ENCODE results near the gene SLCO2B1. TPM values are rescaled to one million over a fixed set of nuclear protein-coding genes. Genes with fewer than 3 reads are reported as not detected.

SLCO2B1 gene
- total RNA-seq, 1 experiment from 2014 or later: not detected

GRCh38 chr11:75141166-75141565, 9.7 kb upstream of the SLCO2B1 start:
- DNase-seq: no peak
- Histone ChIP-seq H3K36me3 (ENCODE audit: insufficient read depth, low read length) (no peaks in the 10 kb centered on the region), H3K4me1 (ENCODE audit: low read length) (peaks cover 35% of the 10 kb centered on the region), H3K9ac (ENCODE audit: low read length) (no peak overlapping the region; the same call in 1 of the 2 replicates), H4K20me1 (ENCODE audit: insufficient read depth, low read depth, low read length) (no peaks in the 10 kb centered on the region), H3K27me3 (ENCODE audit: low read length) (no peaks in the 10 kb centered on the region), H3K9me2 (replicated peaks; ENCODE audit: insufficient read depth, low read length) (no peaks in the 10 kb centered on the region), H3K9me3 (ENCODE audit: low read length) (no peaks in the 10 kb centered on the region), H2AFZ (ENCODE audit: low read length) (no peak overlapping the region), H3K27ac (ENCODE audit: low read length) (peak overlapping the region; percentile 33; the same call in 1 of the 2 replicates), H3K4me2 (ENCODE audit: low read depth, low read length, poor library complexity, severe bottlenecking) (peak overlapping the region; percentile 31), H3K4me3 (ENCODE audit: low read length) (peak overlapping the region; percentile 16; the same call in 1 of the 2 replicates), H3K79me2 (ENCODE audit: low read length) (no peaks in the 10 kb centered on the region)

DNA sequence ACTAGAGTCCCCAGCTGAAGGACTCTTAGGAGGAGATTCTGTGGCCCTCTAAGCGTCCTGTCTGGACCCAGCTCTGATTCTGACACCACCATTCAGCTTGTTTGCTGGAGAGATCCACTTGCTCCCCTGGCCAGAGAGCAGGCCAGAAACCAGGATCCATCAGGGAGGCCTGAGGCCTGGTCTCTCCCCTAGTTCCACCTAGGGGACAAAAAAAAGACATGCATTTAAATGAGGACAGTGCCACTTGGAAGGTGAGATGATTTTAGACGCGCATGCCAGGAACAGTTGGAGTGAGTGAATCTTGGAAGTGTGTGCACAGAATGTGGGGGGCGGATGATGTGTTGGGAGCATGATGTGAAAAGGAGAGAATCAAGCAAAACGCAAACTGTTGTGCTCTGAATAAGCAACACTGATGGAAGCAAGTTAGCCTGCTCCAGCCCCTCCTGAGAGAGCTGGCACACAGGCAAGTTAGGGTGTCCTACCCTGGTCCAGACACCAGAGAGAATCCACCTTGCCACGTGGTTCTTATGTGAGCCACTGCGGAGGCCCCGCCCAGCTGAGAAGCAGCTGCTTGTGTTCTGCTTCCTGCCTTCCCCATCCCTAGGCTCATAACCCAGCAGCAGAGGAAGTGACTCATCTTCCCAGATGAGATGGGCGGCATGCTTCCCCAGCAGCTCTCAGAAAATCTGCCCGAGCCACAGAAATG, 8.0 kb upstream of the SLCO2B1 start:
- peak overlapping the region; percentile 23; the same call in 1 of the 2 replicates for H2AFZ ChIP-seq (ENCODE audit: low read length)
- H3K79me2 ChIP-seq (ENCODE audit: low read length): no peaks in the 10 kb centered on the region
- H3K27ac ChIP-seq (ENCODE audit: low read length): peak overlapping the region; percentile 16; the same call in 1 of the 2 replicates
- H3K4me2 ChIP-seq (ENCODE audit: low read depth, low read length, poor library complexity, severe bottlenecking): peak overlapping the region; percentile 5
- DNase-seq: peak; percentile 77
- no peaks in the 10 kb centered on the region for H3K27me3 ChIP-seq (ENCODE audit: low read length)
- H3K9ac ChIP-seq (ENCODE audit: low read length): peak overlapping the region; percentile 2; the same call in 1 of the 2 replicates
- H3K9me3 ChIP-seq (ENCODE audit: low read length): no peaks in the 10 kb centered on the region
- H3K36me3 ChIP-seq (ENCODE audit: insufficient read depth, low read length): no peaks in the 10 kb centered on the region
- peaks cover 35% of the 10 kb centered on the region for H3K4me1 ChIP-seq (ENCODE audit: low read length)
- no peak overlapping the region for H3K4me3 ChIP-seq (ENCODE audit: low read length)
- no peaks in the 10 kb centered on the region for H3K9me2 ChIP-seq (replicated peaks; ENCODE audit: insufficient read depth, low read length)
- no peaks in the 10 kb centered on the region for H4K20me1 ChIP-seq (ENCODE audit: insufficient read depth, low read depth, low read length)

DNA sequence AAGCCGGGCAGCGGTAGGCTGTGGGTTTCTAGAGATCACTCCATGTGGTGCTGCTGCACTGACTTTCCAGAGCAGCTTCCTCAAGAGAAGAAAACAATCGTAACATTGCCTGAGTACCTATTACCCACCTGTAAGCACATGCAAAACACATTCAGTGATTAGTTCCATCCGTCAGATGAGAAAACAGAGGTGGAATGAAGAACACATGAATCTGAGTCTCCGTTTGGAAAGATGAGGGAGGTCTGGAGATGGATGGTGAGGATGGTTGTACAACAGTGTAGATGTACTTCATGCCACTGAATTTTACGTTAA, 7.5 kb upstream of the SLCO2B1 start:
- no peak for DNase-seq
- Histone ChIP-seq H3K4me1 (ENCODE audit: low read length) (peaks cover 35% of the 10 kb centered on the region), H3K9me2 (replicated peaks; ENCODE audit: insufficient read depth, low read length) (no peaks in the 10 kb centered on the region), H3K9ac (ENCODE audit: low read length) (peak overlapping the region; percentile 2; the same call in 1 of the 2 replicates), H3K4me2 (ENCODE audit: low read depth, low read length, poor library complexity, severe bottlenecking) (peak overlapping the region; percentile 5), H4K20me1 (ENCODE audit: insufficient read depth, low read depth, low read length) (no peaks in the 10 kb centered on the region), H3K79me2 (ENCODE audit: low read length) (no peaks in the 10 kb centered on the region), H2AFZ (ENCODE audit: low read length) (peak overlapping the region; percentile 23; the same call in 1 of the 2 replicates), H3K9me3 (ENCODE audit: low read length) (no peaks in the 10 kb centered on the region), H3K4me3 (ENCODE audit: low read length) (no peak overlapping the region), H3K27ac (ENCODE audit: low read length) (peak overlapping the region; percentile 16; the same call in 1 of the 2 replicates), H3K27me3 (ENCODE audit: low read length) (no peaks in the 10 kb centered on the region), H3K36me3 (ENCODE audit: insufficient read depth, low read length) (no peaks in the 10 kb centered on the region)

- Histone ChIP-seq H3K4me1 (ENCODE audit: low read length) (peaks cover 35% of the 10 kb centered on the region), H3K9me2 (replicated peaks; ENCODE audit: insufficient read depth, low read length) (no peaks in the 10 kb centered on the region)
Measured at GRCh38 chr11:75144716-75145014, 6.2 kb upstream of the SLCO2B1 start.

GRCh38 chr11:75145196-75145971, 5.5 kb upstream of the SLCO2B1 start:
- no peaks in the 10 kb centered on the region for H3K79me2 ChIP-seq (ENCODE audit: low read length)
- H3K9me3 ChIP-seq (ENCODE audit: low read length): no peaks in the 10 kb centered on the region
- H3K9ac ChIP-seq (ENCODE audit: low read length): no peak overlapping the region
- no peaks in the 10 kb centered on the region for H3K36me3 ChIP-seq (ENCODE audit: insufficient read depth, low read length)
- H3K4me2 ChIP-seq (ENCODE audit: low read depth, low read length, poor library complexity, severe bottlenecking): no peak overlapping the region
- H3K27me3 ChIP-seq (ENCODE audit: low read length): no peaks in the 10 kb centered on the region
- no peaks in the 10 kb centered on the region for H3K9me2 ChIP-seq (replicated peaks; ENCODE audit: insufficient read depth, low read length)
- peaks cover 31% of the 10 kb centered on the region for H3K4me1 ChIP-seq (ENCODE audit: low read length)
- no peak for DNase-seq
- H3K27ac ChIP-seq (ENCODE audit: low read length): no peak overlapping the region
- H2AFZ ChIP-seq (ENCODE audit: low read length): no peak overlapping the region
- no peak overlapping the region for H3K4me3 ChIP-seq (ENCODE audit: low read length)
- H4K20me1 ChIP-seq (ENCODE audit: insufficient read depth, low read depth, low read length): no peaks in the 10 kb centered on the region

More at GRCh38 chr11:75144716-75145014, 6.2 kb upstream of the SLCO2B1 start:
- no peak overlapping the region for H3K9ac ChIP-seq (ENCODE audit: low read length)
- H2AFZ ChIP-seq (ENCODE audit: low read length): no peak overlapping the region
- no peak overlapping the region for H3K4me2 ChIP-seq (ENCODE audit: low read depth, low read length, poor library complexity, severe bottlenecking)
- DNase-seq: no peak
- no peaks in the 10 kb centered on the region for H3K9me3 ChIP-seq (ENCODE audit: low read length)
- no peak overlapping the region for H3K4me3 ChIP-seq (ENCODE audit: low read length)
- H3K27me3 ChIP-seq (ENCODE audit: low read length): no peaks in the 10 kb centered on the region
- no peaks in the 10 kb centered on the region for H3K79me2 ChIP-seq (ENCODE audit: low read length)
- H4K20me1 ChIP-seq (ENCODE audit: insufficient read depth, low read depth, low read length): no peaks in the 10 kb centered on the region
- no peak overlapping the region for H3K27ac ChIP-seq (ENCODE audit: low read length)
- H3K36me3 ChIP-seq (ENCODE audit: insufficient read depth, low read length): no peaks in the 10 kb centered on the region

DNA sequence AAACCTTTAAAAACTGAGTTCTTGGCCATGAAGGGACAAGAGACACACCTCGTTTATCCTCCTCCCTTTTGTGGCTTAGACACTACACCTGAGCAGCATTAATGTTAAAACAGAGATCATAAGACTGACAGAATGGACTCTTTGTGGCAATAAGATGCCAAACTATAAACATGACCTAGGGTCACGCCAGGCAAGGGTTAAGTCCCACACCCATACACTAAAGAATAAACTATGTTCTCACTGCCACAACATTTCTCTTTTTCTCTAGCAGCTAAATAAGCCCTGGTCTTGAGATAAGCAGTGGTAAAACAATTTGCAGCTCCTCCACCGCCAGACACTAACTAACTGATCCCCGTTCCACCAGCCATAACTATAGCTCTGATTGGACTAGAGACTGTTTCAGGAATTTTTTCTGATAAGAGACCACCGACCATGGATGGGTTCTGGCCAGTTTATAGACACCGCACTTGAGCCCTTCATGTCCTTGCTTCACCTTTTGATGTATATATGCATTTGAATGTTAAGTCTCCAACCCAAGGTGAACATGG, 4.9 kb upstream of the SLCO2B1 start:
- DNase-seq: no peak
- Histone ChIP-seq H3K9me2 (replicated peaks; ENCODE audit: insufficient read depth, low read length) (no peaks in the 10 kb centered on the region), H3K27me3 (ENCODE audit: low read length) (no peaks in the 10 kb centered on the region), H2AFZ (ENCODE audit: low read length) (no peak overlapping the region), H3K4me1 (ENCODE audit: low read length) (peaks cover 24% of the 10 kb centered on the region), H3K9ac (ENCODE audit: low read length) (no peak overlapping the region), H3K4me2 (ENCODE audit: low read depth, low read length, poor library complexity, severe bottlenecking) (no peak overlapping the region), H3K4me3 (ENCODE audit: low read length) (no peak overlapping the region), H3K36me3 (ENCODE audit: insufficient read depth, low read length) (no peaks in the 10 kb centered on the region), H4K20me1 (ENCODE audit: insufficient read depth, low read depth, low read length) (no peaks in the 10 kb centered on the region), H3K27ac (ENCODE audit: low read length) (no peak overlapping the region), H3K79me2 (ENCODE audit: low read length) (no peaks in the 10 kb centered on the region), H3K9me3 (ENCODE audit: low read length) (no peaks in the 10 kb centered on the region)

DNA sequence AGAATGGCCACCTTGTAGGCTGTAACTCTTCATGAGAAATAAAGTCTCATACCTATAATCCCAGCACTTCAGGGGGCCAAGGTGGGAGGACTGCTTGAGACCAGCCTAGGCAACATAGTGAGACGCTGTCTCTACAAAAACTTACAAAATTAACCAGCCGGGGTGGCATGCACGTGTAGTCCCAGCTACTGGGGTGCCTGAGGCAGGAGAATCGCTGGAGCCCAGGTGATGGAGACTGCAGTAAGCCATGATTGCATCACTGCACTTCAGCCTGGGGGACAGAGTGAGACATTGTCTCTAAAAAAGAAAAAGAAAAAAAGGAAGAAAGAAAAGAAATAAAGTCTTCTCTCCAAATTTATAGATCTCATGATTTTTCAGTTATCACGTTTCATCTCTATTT, 4.2 kb upstream of the SLCO2B1 start:
- Histone ChIP-seq H3K27ac (ENCODE audit: low read length) (no peak overlapping the region), H3K9me2 (replicated peaks; ENCODE audit: insufficient read depth, low read length) (no peaks in the 10 kb centered on the region), H4K20me1 (ENCODE audit: insufficient read depth, low read depth, low read length) (no peaks in the 10 kb centered on the region), H3K9ac (ENCODE audit: low read length) (no peak overlapping the region), H3K9me3 (ENCODE audit: low read length) (no peaks in the 10 kb centered on the region), H3K4me2 (ENCODE audit: low read depth, low read length, poor library complexity, severe bottlenecking) (no peak overlapping the region), H3K27me3 (ENCODE audit: low read length) (no peaks in the 10 kb centered on the region), H2AFZ (ENCODE audit: low read length) (no peak overlapping the region), H3K4me1 (ENCODE audit: low read length) (peaks cover 19% of the 10 kb centered on the region), H3K36me3 (ENCODE audit: insufficient read depth, low read length) (no peaks in the 10 kb centered on the region), H3K79me2 (ENCODE audit: low read length) (no peaks in the 10 kb centered on the region), H3K4me3 (ENCODE audit: low read length) (no peak overlapping the region)
- DNase-seq: no peak

DNA sequence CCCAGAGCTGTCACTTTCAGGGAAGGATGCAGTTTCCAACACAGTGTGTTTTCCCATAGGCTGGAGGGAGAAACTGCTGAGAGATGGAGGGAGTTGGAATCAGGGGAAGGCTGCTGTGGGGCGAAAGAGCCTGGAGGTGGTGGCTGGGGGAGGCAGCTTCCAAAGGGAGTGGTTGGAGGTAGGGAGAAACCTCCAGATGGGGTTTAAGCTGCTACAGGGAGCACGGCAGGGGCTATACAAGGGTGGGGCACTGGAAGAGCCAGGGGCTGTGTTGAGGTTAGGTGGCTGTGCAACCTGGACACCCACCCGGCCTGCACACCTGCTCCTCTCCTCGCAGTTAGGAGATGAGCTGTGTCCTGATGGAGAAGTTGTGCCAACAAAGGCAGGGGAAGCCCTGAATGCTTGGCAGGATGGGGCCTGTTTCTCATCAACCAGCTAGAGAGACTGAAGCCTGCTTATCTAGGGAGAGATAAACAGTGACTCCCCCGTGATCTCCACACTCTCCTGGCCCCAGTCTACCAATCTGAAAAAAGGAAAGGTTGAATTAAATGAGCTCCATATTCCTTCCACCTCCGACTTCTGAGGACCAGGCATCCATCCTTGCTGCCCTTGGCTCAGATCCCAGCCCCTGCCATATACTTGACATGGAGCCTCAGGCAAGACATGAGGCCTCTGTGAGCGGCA, 3.6 kb upstream of the SLCO2B1 start:
- Histone ChIP-seq H3K4me3 (ENCODE audit: low read length) (no peak overlapping the region), H3K4me2 (ENCODE audit: low read depth, low read length, poor library complexity, severe bottlenecking) (no peak overlapping the region), H2AFZ (ENCODE audit: low read length) (no peak overlapping the region), H3K27ac (ENCODE audit: low read length) (no peak overlapping the region), H3K79me2 (ENCODE audit: low read length) (no peaks in the 10 kb centered on the region), H3K9me2 (replicated peaks; ENCODE audit: insufficient read depth, low read length) (no peaks in the 10 kb centered on the region), H3K9ac (ENCODE audit: low read length) (no peak overlapping the region), H4K20me1 (ENCODE audit: insufficient read depth, low read depth, low read length) (no peaks in the 10 kb centered on the region), H3K27me3 (ENCODE audit: low read length) (no peaks in the 10 kb centered on the region), H3K9me3 (ENCODE audit: low read length) (no peaks in the 10 kb centered on the region), H3K36me3 (ENCODE audit: insufficient read depth, low read length) (no peaks in the 10 kb centered on the region), H3K4me1 (ENCODE audit: low read length) (peaks cover 13% of the 10 kb centered on the region)
- no peak for DNase-seq

Data from Karpas-422 (cell line).